ENCODE data around the gene MFAP3.

Gene MFAP3

DNA sequence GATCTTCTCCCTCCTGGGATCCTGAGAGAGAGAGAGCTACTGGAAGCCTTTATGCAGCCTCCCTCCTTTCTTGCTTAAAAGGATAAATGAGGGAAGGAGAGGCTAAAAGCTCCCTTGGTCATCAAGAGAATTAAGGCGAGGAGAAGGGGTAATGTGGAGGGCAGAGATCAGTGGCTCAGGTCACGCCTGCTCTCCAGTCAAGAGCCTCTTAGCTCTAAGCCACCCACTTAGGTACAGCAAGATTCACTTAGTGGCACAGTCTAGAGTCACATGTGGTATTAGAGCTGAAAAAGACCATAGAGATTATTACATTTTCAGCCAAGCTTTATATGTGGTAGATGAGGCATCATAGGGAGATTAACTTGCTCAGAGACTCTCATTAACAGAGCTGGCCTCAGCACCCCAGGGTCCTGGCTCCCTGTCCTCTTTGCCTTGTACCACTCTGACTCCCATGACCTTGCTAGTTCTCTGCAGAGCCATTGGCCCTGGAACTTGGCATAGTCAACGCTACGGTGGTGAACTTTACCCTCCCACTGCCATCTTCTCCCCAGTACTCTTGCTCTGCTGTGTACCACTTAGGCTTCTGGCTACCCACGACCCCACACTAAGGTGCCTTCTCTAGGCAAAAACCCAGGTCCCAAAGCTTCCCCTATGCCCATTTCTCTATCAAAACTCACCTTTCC lies 37.6 kb downstream of the MFAP3 start:
- CTCF ChIA-PET, result interaction anchor here (0.8 to 9.3 kb wide), 7 partner anchors 8 to 384 kb away, joined by 3 to 106 read pairs (median 3); no protein-coding TSS in a partner anchor
- POLR2A ChIA-PET, result no interaction called here
- WGBS (ENCODE audit: insufficient coverage), result 97% methylated on average over 3 of the region's 5 CpGs

DNA sequence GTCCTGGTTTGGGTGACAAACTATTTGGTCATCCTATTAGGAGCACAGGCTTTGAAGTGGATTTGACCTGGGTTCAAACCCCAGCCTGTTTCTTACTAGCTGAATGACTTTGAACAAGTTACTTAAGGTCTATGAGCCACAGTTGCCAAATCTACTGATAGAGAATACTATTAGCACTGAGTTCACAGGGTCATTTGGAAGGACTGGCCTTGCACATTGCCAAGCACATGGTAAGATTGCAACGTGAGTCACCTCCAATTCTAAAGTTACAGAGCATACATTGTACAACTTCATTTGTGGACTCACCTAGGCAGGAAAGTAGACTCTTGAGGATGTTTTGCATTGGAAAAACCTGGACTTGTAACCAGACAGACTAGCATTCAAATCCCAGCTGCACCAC lies 38.9 kb downstream of the MFAP3 start:
- DNase-seq, result no peak
- no peak overlapping the region for H3K4me3 ChIP-seq (ENCODE audit: control insufficient read depth in 1 of 7, extremely low read depth in 1 of 7, insufficient read depth in 4 of 7, low read depth in 2 of 7, low read length in 6 of 7)
- 80% methylated on average over 1 of the region's 1 CpG for WGBS (ENCODE audit: insufficient coverage)
- H3K36me3 ChIP-seq (ENCODE audit: control insufficient read depth in 4 of 4, insufficient read depth in 4 of 4, low read length in 3 of 4), result no peaks in the 10 kb centered on the region
- no peaks in the 10 kb centered on the region for H3K27me3 ChIP-seq (replicated peaks in 2 of 5; ENCODE audit: control insufficient read depth in 4 of 5, insufficient read depth in 5 of 5, low read length in 4 of 5)
- H3K9me3 ChIP-seq (ENCODE audit: control extremely low read depth in 1 of 5, control insufficient read depth in 4 of 5, insufficient read depth in 2 of 5, low read depth in 1 of 5, low read length in 4 of 5), result no peaks in the 10 kb centered on the region
- CTCF ChIA-PET, result interaction anchor here (1.1 to 2.9 kb wide), 3 partner anchors 10 to 327 kb away, joined by 3 to 8 read pairs (median 7); no protein-coding TSS in a partner anchor
- H3K4me1 ChIP-seq (ENCODE audit: control extremely low read depth in 1 of 4, control insufficient read depth in 4 of 4, insufficient read depth in 4 of 4, low read length in 3 of 4), result peaks cover 0 to 3% (median 0%) of the 10 kb centered on the region in 4 experiments
- H3K27ac ChIP-seq (ENCODE audit: insufficient read depth in 1 of 2, low read depth in 1 of 2, low read length in 2 of 2, poor library complexity in 1 of 2, severe bottlenecking in 2 of 2), result no peak overlapping the region
- POLR2A ChIA-PET, result no interaction called here

More for the DNA sequence above, 37.6 kb downstream of the MFAP3 start:
- H3K4me3 ChIP-seq (ENCODE audit: control insufficient read depth in 1 of 7, extremely low read depth in 1 of 7, insufficient read depth in 4 of 7, low read depth in 2 of 7, low read length in 6 of 7), result no peak overlapping the region
- DNase-seq, result no peak
- H3K4me1 ChIP-seq (ENCODE audit: control extremely low read depth in 1 of 4, control insufficient read depth in 4 of 4, insufficient read depth in 4 of 4, low read length in 3 of 4), result peaks cover 0 to 7% (median 2%) of the 10 kb centered on the region in 4 experiments
- H3K36me3 ChIP-seq (ENCODE audit: control insufficient read depth in 4 of 4, insufficient read depth in 4 of 4, low read length in 3 of 4), result no peaks in the 10 kb centered on the region
- H3K9me3 ChIP-seq (ENCODE audit: control extremely low read depth in 1 of 5, control insufficient read depth in 4 of 5, insufficient read depth in 2 of 5, low read depth in 1 of 5, low read length in 4 of 5), result no peaks in the 10 kb centered on the region
- H3K27ac ChIP-seq (ENCODE audit: insufficient read depth in 1 of 2, low read depth in 1 of 2, low read length in 2 of 2, poor library complexity in 1 of 2, severe bottlenecking in 2 of 2), result no peak overlapping the region
- H3K27me3 ChIP-seq (replicated peaks in 2 of 5; ENCODE audit: control insufficient read depth in 4 of 5, insufficient read depth in 5 of 5, low read length in 4 of 5), result no peaks in the 10 kb centered on the region

DNA sequence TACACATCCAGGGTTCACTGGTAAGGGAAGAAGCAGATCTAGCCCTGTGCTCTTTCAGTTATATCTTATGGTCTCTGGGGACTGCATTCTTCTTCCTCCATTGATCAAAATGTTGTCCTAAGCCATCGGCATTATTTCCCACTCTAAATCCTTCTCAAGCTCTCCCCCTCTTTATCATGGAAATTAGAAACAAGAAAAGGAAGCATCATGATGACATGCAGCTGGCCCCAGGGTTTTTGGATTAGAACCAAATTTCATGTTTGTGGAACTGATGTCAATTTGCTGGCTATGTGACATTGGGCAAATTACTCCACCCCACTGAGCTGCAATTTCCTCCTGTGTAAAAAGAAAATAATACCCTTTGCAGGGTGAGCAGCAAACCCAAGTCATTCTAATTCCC lies 39.5 kb downstream of the MFAP3 start:
- Histone ChIP-seq H3K27ac (ENCODE audit: insufficient read depth in 1 of 2, low read depth in 1 of 2, low read length in 2 of 2, poor library complexity in 1 of 2, severe bottlenecking in 2 of 2) (no peak overlapping the region), H3K4me1 (ENCODE audit: control extremely low read depth in 1 of 4, control insufficient read depth in 4 of 4, insufficient read depth in 4 of 4, low read length in 3 of 4) (peaks cover 0 to 3% (median 0%) of the 10 kb centered on the region in 4 experiments), H3K36me3 (ENCODE audit: control insufficient read depth in 4 of 4, insufficient read depth in 4 of 4, low read length in 3 of 4) (no peaks in the 10 kb centered on the region), H3K27me3 (replicated peaks in 2 of 5; ENCODE audit: control insufficient read depth in 4 of 5, insufficient read depth in 5 of 5, low read length in 4 of 5) (no peaks in the 10 kb centered on the region), H3K4me3 (ENCODE audit: control insufficient read depth in 1 of 7, extremely low read depth in 1 of 7, insufficient read depth in 4 of 7, low read depth in 2 of 7, low read length in 6 of 7) (no peak overlapping the region), H3K9me3 (ENCODE audit: control extremely low read depth in 1 of 5, control insufficient read depth in 4 of 5, insufficient read depth in 2 of 5, low read depth in 1 of 5, low read length in 4 of 5) (no peaks in the 10 kb centered on the region)
- DNase-seq, result no peak
- POLR2A ChIA-PET, result no interaction called here
- no CpG with 5 or more reads among the region's 1 CpG for WGBS (ENCODE audit: insufficient coverage)
- CTCF ChIA-PET, result interaction anchor here (1.1 to 2.9 kb wide), 3 partner anchors 10 to 327 kb away, joined by 3 to 8 read pairs (median 7); no protein-coding TSS in a partner anchor

DNA sequence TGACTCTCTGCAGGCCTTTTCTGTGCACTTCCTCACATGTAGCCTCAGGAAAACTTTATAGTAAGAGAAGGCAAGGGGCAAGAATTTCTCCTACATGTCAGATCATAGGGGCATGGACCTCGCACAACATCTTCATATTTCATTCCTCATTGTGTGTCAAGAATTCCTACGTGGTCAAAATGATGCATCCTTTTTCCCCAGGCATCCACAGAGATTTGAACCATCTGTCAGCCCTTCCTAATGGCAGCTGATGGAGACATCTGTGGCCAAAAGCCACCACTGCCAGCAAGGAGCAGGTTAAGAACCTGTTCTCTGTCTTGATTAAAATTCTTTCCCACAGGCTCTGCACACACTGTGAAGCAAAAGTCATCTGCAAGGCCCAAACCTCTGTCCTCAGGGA lies 42.5 kb downstream of the MFAP3 start:
- CTCF ChIA-PET, result no interaction called here
- no peak overlapping the region for H3K4me3 ChIP-seq (ENCODE audit: control insufficient read depth in 1 of 7, extremely low read depth in 1 of 7, insufficient read depth in 4 of 7, low read depth in 2 of 7, low read length in 6 of 7)
- no peaks in the 10 kb centered on the region for H3K36me3 ChIP-seq (ENCODE audit: control insufficient read depth in 4 of 4, insufficient read depth in 4 of 4, low read length in 3 of 4)
- H3K9me3 ChIP-seq (ENCODE audit: control extremely low read depth in 1 of 5, control insufficient read depth in 4 of 5, insufficient read depth in 2 of 5, low read depth in 1 of 5, low read length in 4 of 5), result no peaks in the 10 kb centered on the region
- POLR2A ChIA-PET, result no interaction called here
- no peaks in the 10 kb centered on the region for H3K4me1 ChIP-seq (ENCODE audit: control extremely low read depth in 1 of 4, control insufficient read depth in 4 of 4, insufficient read depth in 4 of 4, low read length in 3 of 4)
- 96% methylated on average over 2 of the region's 2 CpGs for WGBS (ENCODE audit: insufficient coverage)
- H3K27ac ChIP-seq (ENCODE audit: insufficient read depth in 1 of 2, low read depth in 1 of 2, low read length in 2 of 2, poor library complexity in 1 of 2, severe bottlenecking in 2 of 2), result no peak overlapping the region
- DNase-seq, result no peak
- no peaks in the 10 kb centered on the region for H3K27me3 ChIP-seq (replicated peaks in 2 of 5; ENCODE audit: control insufficient read depth in 4 of 5, insufficient read depth in 5 of 5, low read length in 4 of 5)

DNA sequence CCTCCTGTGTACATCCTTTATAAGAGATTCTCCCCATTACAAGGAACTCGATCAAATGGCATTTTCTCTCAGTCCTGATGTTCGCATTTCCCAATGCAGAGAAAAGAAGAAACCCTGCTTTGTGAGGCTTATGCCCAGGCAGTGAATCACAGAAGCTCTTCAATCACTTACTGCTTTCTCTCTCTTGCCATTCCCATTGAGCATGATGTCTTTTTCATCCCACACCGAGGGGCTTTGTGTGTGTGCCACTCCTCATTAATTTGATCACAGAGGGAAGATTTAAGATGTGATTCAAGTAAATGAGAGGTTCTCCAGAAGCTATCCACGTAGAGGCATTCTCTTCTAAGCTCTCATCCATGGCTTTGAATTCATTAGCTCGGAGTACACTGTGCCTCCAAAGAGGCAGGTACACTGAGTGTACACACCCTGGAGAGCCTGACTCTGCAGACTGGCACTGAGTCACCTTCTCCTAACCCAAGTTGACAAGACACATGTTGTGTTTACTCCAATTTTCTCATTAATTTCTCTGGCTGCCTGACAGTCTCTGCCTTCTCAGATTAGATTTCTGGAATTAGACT lies 45.4 kb downstream of the MFAP3 start:
- no peak for DNase-seq
- Histone ChIP-seq H3K27ac (ENCODE audit: insufficient read depth in 1 of 2, low read depth in 1 of 2, low read length in 2 of 2, poor library complexity in 1 of 2, severe bottlenecking in 2 of 2) (no peak overlapping the region), H3K9me3 (ENCODE audit: control extremely low read depth in 1 of 5, control insufficient read depth in 4 of 5, insufficient read depth in 2 of 5, low read depth in 1 of 5, low read length in 4 of 5) (no peaks in the 10 kb centered on the region), H3K4me1 (ENCODE audit: control extremely low read depth in 1 of 4, control insufficient read depth in 4 of 4, insufficient read depth in 4 of 4, low read length in 3 of 4) (no peaks in the 10 kb centered on the region), H3K36me3 (ENCODE audit: control insufficient read depth in 4 of 4, insufficient read depth in 4 of 4, low read length in 3 of 4) (no peaks in the 10 kb centered on the region), H3K27me3 (replicated peaks in 2 of 5; ENCODE audit: control insufficient read depth in 4 of 5, insufficient read depth in 5 of 5, low read length in 4 of 5) (no peaks in the 10 kb centered on the region), H3K4me3 (ENCODE audit: control insufficient read depth in 1 of 7, extremely low read depth in 1 of 7, insufficient read depth in 4 of 7, low read depth in 2 of 7, low read length in 6 of 7) (no peak overlapping the region)
- 100% methylated on average over 4 of the region's 5 CpGs for WGBS (ENCODE audit: insufficient coverage)
- ChIA-PET POLR2A (no interaction called here), CTCF (no interaction called here)

DNA sequence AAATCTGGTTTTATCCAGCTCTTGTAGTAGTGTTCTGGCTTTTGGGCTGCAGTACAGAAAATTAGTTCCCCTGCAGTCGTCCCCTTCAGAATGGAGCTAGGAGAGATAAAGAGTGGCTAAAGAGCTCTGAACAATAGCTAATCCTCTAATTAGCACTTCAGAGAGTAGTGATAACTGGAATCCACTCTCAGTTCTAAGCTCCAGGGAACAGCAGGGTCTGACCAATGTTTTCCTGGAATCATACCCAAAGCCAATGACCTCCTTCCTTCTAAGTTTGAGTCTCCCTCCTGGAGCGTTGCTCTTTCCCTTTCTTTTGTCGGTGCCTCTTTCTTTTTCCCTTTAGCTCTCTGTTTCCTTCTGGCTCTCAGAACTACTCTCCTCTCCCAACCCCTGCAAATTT lies 47.4 kb downstream of the MFAP3 start:
- Histone ChIP-seq H3K4me3 (ENCODE audit: control insufficient read depth in 1 of 7, extremely low read depth in 1 of 7, insufficient read depth in 4 of 7, low read depth in 2 of 7, low read length in 6 of 7) (no peak overlapping the region), H3K36me3 (ENCODE audit: control insufficient read depth in 4 of 4, insufficient read depth in 4 of 4, low read length in 3 of 4) (no peaks in the 10 kb centered on the region), H3K27ac (ENCODE audit: insufficient read depth in 1 of 2, low read depth in 1 of 2, low read length in 2 of 2, poor library complexity in 1 of 2, severe bottlenecking in 2 of 2) (no peak overlapping the region), H3K4me1 (ENCODE audit: control extremely low read depth in 1 of 4, control insufficient read depth in 4 of 4, insufficient read depth in 4 of 4, low read length in 3 of 4) (no peaks in the 10 kb centered on the region), H3K27me3 (replicated peaks in 2 of 5; ENCODE audit: control insufficient read depth in 4 of 5, insufficient read depth in 5 of 5, low read length in 4 of 5) (peaks cover 0 to 2% (median 0%) of the 10 kb centered on the region in 5 experiments), H3K9me3 (ENCODE audit: control extremely low read depth in 1 of 5, control insufficient read depth in 4 of 5, insufficient read depth in 2 of 5, low read depth in 1 of 5, low read length in 4 of 5) (no peaks in the 10 kb centered on the region)
- DNase-seq, result no peak
- 60% methylated on average over 2 of the region's 3 CpGs for WGBS (ENCODE audit: insufficient coverage)
- ChIA-PET CTCF (interaction anchor here (0.9 to 1.8 kb wide), 3 partner anchors 14 to 329 kb away, joined by 3 to 4 read pairs (median 3); no protein-coding TSS in a partner anchor), POLR2A (no interaction called here)

DNA sequence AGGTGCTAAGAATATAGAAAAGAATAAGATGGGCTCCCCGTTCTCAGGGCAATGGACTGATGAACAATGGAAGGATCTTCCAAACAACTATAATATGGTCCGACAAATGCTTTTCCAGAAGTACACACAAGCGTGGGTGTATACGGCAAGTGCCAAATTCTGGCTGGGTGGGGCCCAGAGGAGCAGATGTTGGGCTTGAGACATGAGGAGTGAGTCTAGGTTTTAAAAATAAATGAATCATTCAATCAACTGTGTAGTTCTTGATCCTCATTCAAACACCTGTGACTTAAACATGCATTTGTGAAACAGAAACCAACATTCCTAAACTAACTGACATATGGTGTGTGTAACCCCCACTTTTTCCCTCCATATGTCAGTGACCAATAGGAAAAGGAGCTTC lies 47.9 kb downstream of the MFAP3 start:
- peaks cover 0 to 2% (median 0%) of the 10 kb centered on the region in 5 experiments for H3K27me3 ChIP-seq (replicated peaks in 2 of 5; ENCODE audit: control insufficient read depth in 4 of 5, insufficient read depth in 5 of 5, low read length in 4 of 5)
- H3K36me3 ChIP-seq (ENCODE audit: control insufficient read depth in 4 of 4, insufficient read depth in 4 of 4, low read length in 3 of 4), result no peaks in the 10 kb centered on the region
- H3K27ac ChIP-seq (ENCODE audit: insufficient read depth in 1 of 2, low read depth in 1 of 2, low read length in 2 of 2, poor library complexity in 1 of 2, severe bottlenecking in 2 of 2), result no peak overlapping the region
- H3K9me3 ChIP-seq (ENCODE audit: control extremely low read depth in 1 of 5, control insufficient read depth in 4 of 5, insufficient read depth in 2 of 5, low read depth in 1 of 5, low read length in 4 of 5), result no peaks in the 10 kb centered on the region
- WGBS (ENCODE audit: insufficient coverage), result 86% methylated on average over 4 of the region's 4 CpGs
- POLR2A ChIA-PET, result no interaction called here
- H3K4me1 ChIP-seq (ENCODE audit: control extremely low read depth in 1 of 4, control insufficient read depth in 4 of 4, insufficient read depth in 4 of 4, low read length in 3 of 4), result no peaks in the 10 kb centered on the region
- CTCF ChIA-PET, result interaction anchor here (0.9 to 1.8 kb wide), 2 partner anchors 14 to 328 kb away, joined by 3 to 4 read pairs; no protein-coding TSS in a partner anchor
- no peak for DNase-seq
- no peak overlapping the region for H3K4me3 ChIP-seq (ENCODE audit: control insufficient read depth in 1 of 7, extremely low read depth in 1 of 7, insufficient read depth in 4 of 7, low read depth in 2 of 7, low read length in 6 of 7)

All from common myeloid progenitor, CD34-positive (primary cell).